ENCODE results near the gene OGG1.

Gene OGG1

DNA sequence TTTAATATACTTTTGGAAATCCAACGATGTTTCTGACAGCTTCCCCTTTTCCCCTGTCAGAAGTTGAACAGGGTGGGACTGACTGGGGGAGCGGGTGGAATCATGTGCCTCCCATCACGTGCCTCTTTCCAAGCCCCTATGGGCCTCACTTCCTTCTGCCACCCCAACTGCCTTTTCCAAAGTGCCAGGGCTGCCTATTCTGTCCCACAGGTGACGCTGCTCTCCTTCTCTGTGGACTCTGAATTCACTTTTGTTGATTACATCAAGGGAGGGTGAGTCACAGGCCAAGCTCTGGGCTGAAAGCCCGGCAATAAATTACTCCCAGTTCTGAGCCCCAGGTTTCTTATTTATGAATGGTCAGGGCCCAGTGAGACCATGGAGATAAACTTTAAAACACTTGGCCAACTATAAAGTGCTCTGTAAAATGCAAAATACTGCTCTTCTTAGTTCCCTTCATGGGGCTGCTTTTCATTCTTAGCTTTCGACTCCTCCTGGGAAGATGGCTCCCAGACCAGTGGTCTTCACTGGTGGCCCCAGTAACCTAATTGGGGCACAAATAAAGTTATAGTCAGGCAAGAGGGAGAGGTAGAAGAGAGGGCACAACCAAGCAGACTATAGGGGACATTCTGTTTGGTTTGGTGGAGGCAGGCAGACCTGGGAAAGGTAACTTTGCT is 33.9 kb upstream of the OGG1 start:
- Histone ChIP-seq H3K4me1 (ENCODE audit: control insufficient read depth, low read depth, low read length) (no peaks in the 10 kb centered on the region), H3K4me3 (ENCODE audit: low read length) (no peak overlapping the region), H3K27me3 (ENCODE audit: control insufficient read depth, insufficient read depth, low read length) (no peaks in the 10 kb centered on the region), H3K9ac (ENCODE audit: low read length) (no peak overlapping the region), H3K27ac (ENCODE audit: low read length) (no peak overlapping the region), H3K9me3 (ENCODE audit: control insufficient read depth, low read depth, low read length) (no peaks in the 10 kb centered on the region), H3K36me3 (ENCODE audit: control insufficient read depth, low read depth, low read length) (no peaks in the 10 kb centered on the region)

DNA sequence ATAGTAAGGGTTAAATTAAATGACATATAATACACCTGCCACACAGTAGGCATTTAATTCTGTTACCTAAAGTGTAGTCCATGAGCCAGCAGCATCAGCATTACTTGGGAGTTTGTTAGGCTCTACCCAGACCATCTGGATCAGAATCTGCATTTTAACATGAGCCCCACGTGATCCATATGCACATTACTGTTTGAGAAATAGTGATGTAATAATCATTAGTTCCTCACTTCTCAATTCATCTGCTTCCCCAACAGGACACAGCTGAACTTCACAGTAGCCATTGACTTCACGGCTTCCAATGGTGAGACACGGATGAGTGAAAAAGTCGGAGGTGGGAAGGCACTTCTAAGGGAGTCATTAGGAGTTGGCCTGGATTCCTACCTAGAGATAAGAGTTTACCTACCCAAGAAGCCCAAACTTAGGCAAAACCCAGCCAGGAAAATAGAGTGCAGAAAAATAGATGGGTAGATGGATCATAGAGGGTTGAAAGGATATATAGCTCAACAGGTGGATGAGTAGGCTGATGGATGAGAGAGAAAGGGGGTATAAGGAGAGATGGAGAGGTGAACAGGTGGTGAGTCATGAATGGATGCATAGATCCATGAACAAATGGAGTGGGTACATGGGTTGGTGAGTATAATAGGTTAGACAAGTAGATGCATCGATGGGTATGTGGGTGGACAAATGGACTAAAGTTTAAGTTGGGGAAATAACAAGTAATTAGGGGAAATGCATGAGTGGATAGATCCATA is 32.8 kb upstream of the OGG1 start:
- Histone ChIP-seq H3K9ac (ENCODE audit: low read length) (no peak overlapping the region), H3K27ac (ENCODE audit: low read length) (no peak overlapping the region), H3K9me3 (ENCODE audit: control insufficient read depth, low read depth, low read length) (no peaks in the 10 kb centered on the region), H3K4me1 (ENCODE audit: control insufficient read depth, low read depth, low read length) (no peaks in the 10 kb centered on the region), H3K27me3 (ENCODE audit: control insufficient read depth, insufficient read depth, low read length) (no peaks in the 10 kb centered on the region), H3K4me3 (ENCODE audit: low read length) (no peak overlapping the region), H3K36me3 (ENCODE audit: control insufficient read depth, low read depth, low read length) (no peaks in the 10 kb centered on the region)

DNA sequence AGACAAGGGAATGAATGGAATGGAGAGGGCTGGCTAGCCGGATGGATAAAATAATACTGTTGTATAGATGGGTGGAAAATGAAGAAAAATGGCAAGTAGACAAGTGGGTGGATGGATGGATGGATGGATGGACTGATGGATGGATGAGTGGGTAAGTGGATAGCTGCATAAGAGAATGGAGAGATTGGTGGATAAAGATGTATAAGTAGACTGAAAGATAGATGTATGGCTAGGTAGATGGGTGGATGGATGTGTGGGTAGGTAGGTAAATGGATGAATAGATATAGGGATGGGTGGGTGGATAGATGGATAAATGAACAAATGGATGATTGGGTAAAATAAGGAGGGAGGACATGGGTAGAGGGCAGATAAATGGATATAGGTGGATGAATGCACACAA is 32.2 kb upstream of the OGG1 start:
- Histone ChIP-seq H3K4me3 (ENCODE audit: low read length) (no peak overlapping the region), H3K36me3 (ENCODE audit: control insufficient read depth, low read depth, low read length) (no peaks in the 10 kb centered on the region), H3K9ac (ENCODE audit: low read length) (no peak overlapping the region), H3K27me3 (ENCODE audit: control insufficient read depth, insufficient read depth, low read length) (no peaks in the 10 kb centered on the region), H3K9me3 (ENCODE audit: control insufficient read depth, low read depth, low read length) (no peaks in the 10 kb centered on the region), H3K4me1 (ENCODE audit: control insufficient read depth, low read depth, low read length) (no peaks in the 10 kb centered on the region), H3K27ac (ENCODE audit: low read length) (no peak overlapping the region)

DNA sequence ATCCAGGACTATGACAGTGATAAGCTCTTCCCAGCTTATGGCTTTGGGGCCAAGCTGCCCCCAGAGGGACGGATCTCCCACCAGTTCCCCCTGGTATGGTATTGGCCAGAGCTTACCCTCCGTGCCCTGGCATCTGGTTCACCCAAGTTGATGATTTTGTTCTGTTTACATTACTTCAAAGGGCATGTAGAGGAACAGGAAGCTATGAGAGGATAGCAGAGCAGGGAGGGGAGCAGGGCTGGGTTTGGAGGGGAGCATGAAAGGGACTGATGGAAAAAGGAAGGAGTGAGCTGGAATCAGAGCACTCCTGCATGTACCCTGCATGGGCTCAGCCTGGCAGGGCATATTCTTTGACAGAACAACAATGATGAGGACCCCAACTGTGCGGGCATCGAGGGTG is 31.6 kb upstream of the OGG1 start:
- no peak overlapping the region for H3K4me3 ChIP-seq (ENCODE audit: low read length)
- H3K4me1 ChIP-seq (ENCODE audit: control insufficient read depth, low read depth, low read length), result no peaks in the 10 kb centered on the region
- no peaks in the 10 kb centered on the region for H3K27me3 ChIP-seq (ENCODE audit: control insufficient read depth, insufficient read depth, low read length)
- H3K27ac ChIP-seq (ENCODE audit: low read length), result no peak overlapping the region
- H3K36me3 ChIP-seq (ENCODE audit: control insufficient read depth, low read depth, low read length), result no peaks in the 10 kb centered on the region
- H3K9me3 ChIP-seq (ENCODE audit: control insufficient read depth, low read depth, low read length), result no peaks in the 10 kb centered on the region
- no peak overlapping the region for H3K9ac ChIP-seq (ENCODE audit: low read length)

DNA sequence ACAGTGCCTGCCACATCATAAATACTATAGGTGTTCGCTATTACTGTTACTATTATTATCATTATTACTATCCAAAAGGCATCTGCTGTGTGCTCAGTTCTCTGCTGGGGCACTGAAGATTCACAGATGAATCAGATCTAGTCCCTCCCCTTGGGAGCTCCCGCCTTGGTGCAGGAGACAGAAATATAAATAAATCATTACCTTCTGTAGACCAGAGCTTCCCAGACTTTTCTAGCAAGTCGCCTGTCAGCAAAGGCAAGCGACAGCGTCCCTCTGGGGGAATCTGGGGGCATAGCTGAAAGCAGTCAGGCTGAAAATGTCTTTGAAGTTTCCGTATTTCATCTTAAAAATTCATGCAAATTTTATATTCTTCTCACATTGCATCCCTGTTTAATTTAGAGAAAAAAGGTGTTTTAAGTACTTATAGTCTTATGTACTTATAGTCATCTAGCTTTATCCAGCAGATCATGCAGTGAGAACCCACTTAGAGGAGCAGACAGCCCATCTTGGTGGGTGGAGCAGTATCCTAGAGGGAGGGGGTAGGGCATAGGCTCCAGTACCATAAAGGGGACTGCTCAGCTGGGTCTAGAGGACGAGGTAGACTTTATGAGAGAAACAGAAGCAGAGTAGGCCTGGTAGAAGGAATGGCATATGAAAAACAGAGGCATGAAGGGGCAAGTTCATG is 28.6 kb upstream of the OGG1 start:
- no peak overlapping the region for H3K27ac ChIP-seq (ENCODE audit: low read length)
- H3K27me3 ChIP-seq (ENCODE audit: control insufficient read depth, insufficient read depth, low read length), result no peaks in the 10 kb centered on the region
- no peaks in the 10 kb centered on the region for H3K4me1 ChIP-seq (ENCODE audit: control insufficient read depth, low read depth, low read length)
- H3K4me3 ChIP-seq (ENCODE audit: low read length), result no peak overlapping the region
- H3K9me3 ChIP-seq (ENCODE audit: control insufficient read depth, low read depth, low read length), result no peaks in the 10 kb centered on the region
- H3K36me3 ChIP-seq (ENCODE audit: control insufficient read depth, low read depth, low read length), result no peaks in the 10 kb centered on the region
- no peak overlapping the region for H3K9ac ChIP-seq (ENCODE audit: low read length)

DNA sequence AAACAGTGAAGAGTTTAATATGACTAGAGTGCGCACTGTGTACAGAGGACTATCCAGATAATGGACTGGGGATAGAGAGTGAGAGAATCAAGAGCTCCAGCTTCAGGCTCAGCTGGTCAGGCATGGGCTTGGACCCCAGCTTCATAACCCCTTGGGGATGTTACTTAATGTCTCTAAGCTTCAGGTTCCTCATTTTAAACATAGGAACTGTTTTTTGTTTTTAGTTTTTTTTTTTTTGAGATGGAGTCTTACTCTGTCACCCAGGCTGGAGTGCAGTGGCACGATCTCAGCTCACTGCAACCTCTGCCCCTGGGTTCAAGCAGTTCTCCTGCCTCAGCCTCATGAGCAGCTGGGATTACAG is 28.1 kb upstream of the OGG1 start:
- Histone ChIP-seq H3K36me3 (ENCODE audit: control insufficient read depth, low read depth, low read length) (no peaks in the 10 kb centered on the region), H3K27ac (ENCODE audit: low read length) (no peak overlapping the region), H3K4me1 (ENCODE audit: control insufficient read depth, low read depth, low read length) (no peaks in the 10 kb centered on the region), H3K9me3 (ENCODE audit: control insufficient read depth, low read depth, low read length) (no peaks in the 10 kb centered on the region), H3K27me3 (ENCODE audit: control insufficient read depth, insufficient read depth, low read length) (no peaks in the 10 kb centered on the region), H3K9ac (ENCODE audit: low read length) (no peak overlapping the region), H3K4me3 (ENCODE audit: low read length) (no peak overlapping the region)

DNA sequence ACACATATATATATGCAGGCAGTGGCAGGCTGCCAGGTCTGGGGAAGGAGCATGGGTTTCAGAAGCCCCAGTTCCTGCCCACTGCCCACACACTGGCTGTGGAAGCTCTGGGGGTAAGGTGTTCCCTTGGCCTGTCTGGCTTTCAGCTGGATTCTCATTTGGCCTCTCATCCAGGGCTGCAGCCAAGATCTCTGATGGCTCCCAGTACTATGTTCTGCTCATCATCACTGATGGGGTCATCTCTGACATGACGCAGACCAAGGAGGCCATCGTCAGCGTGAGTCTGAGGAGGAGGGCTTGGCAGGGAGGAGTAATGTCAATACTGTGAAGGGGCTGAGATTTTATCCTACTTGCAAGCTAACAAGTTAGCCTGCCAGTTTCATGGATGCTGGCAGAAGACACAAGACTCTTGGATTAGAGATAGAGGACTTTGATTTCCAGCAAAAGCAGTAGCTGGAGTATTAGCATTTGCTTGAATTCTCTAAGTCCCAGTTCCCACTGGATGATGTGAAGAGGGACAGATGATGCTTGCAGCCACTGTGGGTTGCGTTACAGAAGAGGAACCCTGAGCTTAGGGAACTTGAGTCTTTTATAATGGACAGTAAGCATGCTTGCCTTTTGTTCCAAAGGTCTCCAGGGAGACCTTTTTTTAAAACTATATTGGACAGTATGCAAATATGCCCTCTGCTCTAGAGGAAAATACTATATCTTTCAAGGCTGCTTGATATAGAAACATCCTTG is 23.8 kb upstream of the OGG1 start:
- Histone ChIP-seq H3K36me3 (ENCODE audit: control insufficient read depth, low read depth, low read length) (no peaks in the 10 kb centered on the region), H3K9me3 (ENCODE audit: control insufficient read depth, low read depth, low read length) (no peaks in the 10 kb centered on the region), H3K4me1 (ENCODE audit: control insufficient read depth, low read depth, low read length) (peaks cover 6% of the 10 kb centered on the region), H3K4me3 (ENCODE audit: low read length) (no peak overlapping the region), H3K9ac (ENCODE audit: low read length) (no peak overlapping the region), H3K27ac (ENCODE audit: low read length) (no peak overlapping the region), H3K27me3 (ENCODE audit: control insufficient read depth, insufficient read depth, low read length) (no peaks in the 10 kb centered on the region)

DNA sequence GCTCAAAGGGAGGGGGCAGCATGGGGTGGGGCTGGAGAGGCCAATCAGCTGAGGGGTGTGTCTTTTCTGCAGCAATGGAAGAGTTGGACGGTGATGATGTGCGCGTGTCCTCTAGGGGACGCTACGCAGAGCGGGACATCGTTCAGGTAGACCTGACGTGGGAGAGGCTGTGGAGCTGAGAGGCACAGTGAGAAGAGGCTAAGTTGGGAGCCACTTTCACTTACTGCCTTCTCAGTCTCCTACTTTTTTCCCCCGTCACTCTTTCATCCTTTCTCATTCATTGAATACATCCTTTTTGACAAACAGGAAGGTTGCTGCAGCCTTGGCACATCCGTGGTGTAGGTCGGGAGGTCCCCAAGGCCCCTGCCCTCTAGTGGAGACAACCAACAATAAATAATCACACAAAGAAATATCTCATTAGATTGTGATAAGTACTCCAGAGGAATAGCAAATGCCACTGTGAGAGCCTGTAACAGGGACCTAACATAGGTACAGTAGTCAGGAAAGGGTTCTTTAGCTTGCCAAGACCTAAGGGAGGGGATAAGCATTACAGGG is 22.6 kb upstream of the OGG1 start:
- peaks cover 6% of the 10 kb centered on the region for H3K4me1 ChIP-seq (ENCODE audit: control insufficient read depth, low read depth, low read length)
- no peaks in the 10 kb centered on the region for H3K9me3 ChIP-seq (ENCODE audit: control insufficient read depth, low read depth, low read length)
- H3K36me3 ChIP-seq (ENCODE audit: control insufficient read depth, low read depth, low read length), result no peaks in the 10 kb centered on the region
- H3K27ac ChIP-seq (ENCODE audit: low read length), result no peak overlapping the region
- no peak overlapping the region for H3K9ac ChIP-seq (ENCODE audit: low read length)
- H3K27me3 ChIP-seq (ENCODE audit: control insufficient read depth, insufficient read depth, low read length), result no peaks in the 10 kb centered on the region
- H3K4me3 ChIP-seq (ENCODE audit: low read length), result peak overlapping the region; percentile 54

DNA sequence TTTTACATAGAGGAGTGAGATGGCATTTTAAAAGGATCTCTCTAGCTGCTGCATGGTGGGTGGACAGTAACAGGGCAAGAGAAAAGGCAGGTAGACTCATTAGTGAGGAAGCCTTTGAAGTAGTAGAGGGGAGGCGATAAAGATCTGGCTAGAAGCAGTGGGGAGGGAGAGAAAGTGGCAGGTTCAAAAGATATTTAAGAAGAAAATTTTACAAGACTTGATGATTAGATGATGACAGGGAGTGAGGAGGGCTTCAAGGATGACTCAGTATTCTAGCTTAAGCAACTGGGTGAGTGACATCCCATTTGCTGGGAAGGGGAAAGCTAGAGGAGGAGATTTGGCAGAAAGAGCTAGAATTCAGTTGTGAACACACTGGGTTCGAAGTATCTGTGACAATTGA is 22.0 kb upstream of the OGG1 start:
- H3K4me3 ChIP-seq (ENCODE audit: low read length), result no peak overlapping the region
- H3K9ac ChIP-seq (ENCODE audit: low read length), result no peak overlapping the region
- no peak overlapping the region for H3K27ac ChIP-seq (ENCODE audit: low read length)

DNA sequence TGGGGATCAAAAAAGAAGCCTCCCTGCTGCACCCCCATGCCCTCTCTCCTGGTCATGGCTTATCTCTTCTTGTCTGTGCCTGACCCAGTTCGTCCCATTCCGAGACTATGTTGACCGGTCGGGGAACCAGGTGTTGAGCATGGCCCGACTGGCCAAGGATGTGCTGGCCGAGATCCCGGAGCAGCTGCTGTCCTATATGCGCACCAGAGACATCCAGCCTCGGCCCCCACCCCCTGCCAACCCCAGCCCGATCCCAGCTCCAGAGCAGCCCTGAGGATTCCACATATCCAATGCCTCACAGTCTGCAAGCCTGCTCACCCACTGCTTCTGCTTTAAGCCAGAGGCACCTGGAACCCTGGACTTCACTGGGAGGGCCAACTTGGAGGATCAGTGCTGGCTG is 20.3 kb upstream of the OGG1 start:
- H3K36me3 ChIP-seq (ENCODE audit: control insufficient read depth, low read depth, low read length), result peaks cover 8% of the 10 kb centered on the region
- no peak overlapping the region for H3K27ac ChIP-seq (ENCODE audit: low read length)
- no peak overlapping the region for H3K9ac ChIP-seq (ENCODE audit: low read length)
- H3K4me1 ChIP-seq (ENCODE audit: control insufficient read depth, low read depth, low read length), result peaks cover 10% of the 10 kb centered on the region
- no peaks in the 10 kb centered on the region for H3K27me3 ChIP-seq (ENCODE audit: control insufficient read depth, insufficient read depth, low read length)
- H3K9me3 ChIP-seq (ENCODE audit: control insufficient read depth, low read depth, low read length), result no peaks in the 10 kb centered on the region
- H3K4me3 ChIP-seq (ENCODE audit: low read length), result no peak overlapping the region

More for the DNA sequence above, 22.0 kb upstream of the OGG1 start:
- no peaks in the 10 kb centered on the region for H3K9me3 ChIP-seq (ENCODE audit: control insufficient read depth, low read depth, low read length)
- peaks cover 10% of the 10 kb centered on the region for H3K4me1 ChIP-seq (ENCODE audit: control insufficient read depth, low read depth, low read length)
- no peaks in the 10 kb centered on the region for H3K36me3 ChIP-seq (ENCODE audit: control insufficient read depth, low read depth, low read length)
- H3K27me3 ChIP-seq (ENCODE audit: control insufficient read depth, insufficient read depth, low read length), result no peaks in the 10 kb centered on the region

DNA sequence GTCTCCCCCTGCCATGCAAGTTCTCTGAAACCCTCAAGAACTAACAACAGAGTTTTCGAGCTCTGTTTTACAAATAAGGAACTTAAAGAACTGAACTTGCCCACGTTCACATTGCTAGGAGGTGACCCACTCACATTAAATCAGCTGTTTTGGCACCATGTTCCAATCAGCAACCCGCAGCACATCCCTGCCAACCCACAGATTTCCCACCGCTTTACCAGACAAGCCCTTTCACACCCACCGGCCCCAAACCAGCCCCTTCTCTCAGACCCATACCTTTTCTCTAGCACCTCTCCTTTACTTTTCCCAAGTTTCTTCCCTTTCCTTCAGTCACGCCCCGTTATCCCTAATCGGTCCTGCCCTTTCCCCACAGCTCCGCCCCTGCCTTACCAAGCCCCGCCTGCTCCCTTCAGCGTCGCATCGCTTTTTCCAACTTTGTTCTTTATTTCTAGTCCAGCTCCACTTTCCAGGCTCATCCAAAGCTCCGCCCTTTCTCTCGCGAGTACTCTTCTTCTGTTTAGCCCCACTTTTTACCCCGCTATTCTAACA is 19.0 kb upstream of the OGG1 start:
- Histone ChIP-seq H3K4me3 (ENCODE audit: low read length) (peak overlapping the region; percentile 68), H3K4me1 (ENCODE audit: control insufficient read depth, low read depth, low read length) (peaks cover 10% of the 10 kb centered on the region), H3K27me3 (ENCODE audit: control insufficient read depth, insufficient read depth, low read length) (no peaks in the 10 kb centered on the region), H3K27ac (ENCODE audit: low read length) (no peak overlapping the region), H3K9me3 (ENCODE audit: control insufficient read depth, low read depth, low read length) (no peaks in the 10 kb centered on the region), H3K36me3 (ENCODE audit: control insufficient read depth, low read depth, low read length) (peaks cover 20% of the 10 kb centered on the region), H3K9ac (ENCODE audit: low read length) (peak overlapping the region; percentile 38)
